ENCODE results near the gene HMOX1.

Gene HMOX1

GRCh38 chr22:35344956-35345690 is 35.8 kb upstream of the HMOX1 start:
- FAIRE-seq: peak; percentile 21
- DNase-seq (ENCODE audit: insufficient read length): no peak
- TF ChIP-seq POLR2A (IDR thresholded peaks at IDR 0.05; ENCODE audit: low read depth, low read length) (no peak), TAF1 (IDR thresholded peaks at IDR 0.05; ENCODE audit: borderline replicate concordance, low read depth, low read length) (no peak)

DNA sequence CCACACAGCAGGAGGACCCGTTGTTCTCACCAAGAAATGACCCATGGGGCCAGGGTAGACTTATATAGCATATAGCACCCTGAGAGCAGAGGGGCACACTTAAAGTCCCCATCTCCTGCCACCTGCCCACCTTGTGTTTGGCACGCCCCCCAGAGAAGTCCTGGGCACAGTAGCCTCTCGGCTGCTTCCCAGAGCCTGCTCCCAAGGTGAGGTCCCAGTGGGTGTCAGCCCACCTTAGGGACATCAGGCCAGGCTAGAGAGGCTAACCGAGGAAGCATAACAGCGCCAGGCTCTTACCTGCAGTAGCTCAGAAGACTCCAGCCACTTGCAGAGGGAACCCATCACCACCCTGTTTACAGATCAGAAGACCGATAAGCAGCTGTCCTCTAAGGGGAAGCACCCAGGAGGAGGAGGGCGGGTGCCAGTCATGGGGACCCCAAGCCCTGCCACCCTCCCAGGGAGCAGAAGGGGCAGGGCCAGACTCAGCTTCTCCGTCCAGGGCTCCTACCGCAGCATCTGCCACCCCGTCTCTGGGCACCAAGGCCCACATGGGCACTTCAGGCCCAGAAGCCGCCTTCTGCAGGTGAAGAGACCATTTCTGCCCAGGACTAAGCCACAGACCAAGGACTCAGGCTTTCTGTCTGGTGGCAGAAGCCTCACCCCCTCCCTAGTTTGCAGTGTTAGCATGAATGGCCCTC is 34.9 kb upstream of the HMOX1 start:
- no peak for FAIRE-seq
- no peak for TF ChIP-seq TAF1 (IDR thresholded peaks at IDR 0.05; ENCODE audit: borderline replicate concordance, low read depth, low read length)
- no peak for TF ChIP-seq POLR2AphosphoS5 (IDR thresholded peaks at IDR 0.05; ENCODE audit: low read depth, low read length)
- TF ChIP-seq POLR2A (IDR thresholded peaks at IDR 0.05; ENCODE audit: low read depth, low read length): no peak
- DNase-seq (ENCODE audit: insufficient read length): no peak

DNA sequence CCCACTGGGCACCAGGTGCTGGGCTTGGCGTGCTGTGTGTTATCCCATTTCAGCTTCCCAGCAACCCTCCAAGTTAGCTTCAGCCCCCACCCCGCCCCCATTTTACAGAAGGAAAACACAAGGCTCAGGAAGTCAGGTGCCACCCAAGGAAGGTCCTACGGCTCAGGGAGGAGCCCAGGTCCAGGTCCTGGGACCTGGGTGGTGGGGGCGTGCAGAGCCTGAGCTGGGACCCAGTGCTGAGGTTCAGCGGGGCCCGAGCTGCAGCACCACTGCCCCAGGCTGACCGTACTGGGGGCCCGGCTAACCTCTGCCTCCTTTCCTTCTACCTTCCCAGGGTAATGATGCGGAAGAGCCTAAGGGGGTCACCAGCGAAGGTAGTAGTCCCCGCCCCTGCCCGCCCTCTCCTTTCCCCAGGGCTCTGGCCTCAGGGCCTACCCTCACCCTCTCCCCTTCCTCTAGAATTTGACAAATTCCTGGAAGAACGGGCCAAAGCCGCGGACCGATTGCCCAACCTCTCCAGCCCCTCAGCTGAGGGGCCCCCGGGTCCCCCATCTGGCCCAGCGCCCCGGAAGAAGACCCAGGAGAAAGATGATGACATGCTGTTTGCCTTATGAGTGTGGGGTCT is 34.2 kb upstream of the HMOX1 start:
- FAIRE-seq (no peak), DNase-seq (ENCODE audit: insufficient read length) (no peak)
- TF ChIP-seq TAF1 (IDR thresholded peaks at IDR 0.05; ENCODE audit: borderline replicate concordance, low read depth, low read length) (no peak), POLR2AphosphoS5 (IDR thresholded peaks at IDR 0.05; ENCODE audit: low read depth, low read length) (no peak), POLR2A (IDR thresholded peaks at IDR 0.05; ENCODE audit: low read depth, low read length) (no peak)

DNA sequence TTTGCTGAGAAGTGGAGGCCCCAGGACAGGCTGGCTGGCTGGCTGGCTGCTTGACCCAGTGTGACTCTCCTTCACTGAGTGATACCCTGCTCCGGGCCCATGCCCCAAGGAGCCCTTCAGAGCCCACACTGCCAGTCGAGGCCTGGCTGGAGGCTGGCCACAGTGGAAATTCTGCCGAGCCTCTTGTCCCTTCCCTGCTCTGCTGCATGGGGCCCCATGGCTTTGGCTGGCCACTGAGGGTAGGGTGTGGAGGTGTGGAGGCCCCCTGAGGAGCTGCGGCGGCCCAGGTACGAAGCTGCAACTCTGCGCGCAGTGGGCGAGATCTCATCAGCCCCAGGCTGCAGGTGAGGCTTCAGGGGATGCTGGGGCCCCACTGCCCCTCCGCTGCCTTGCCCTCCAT is 33.4 kb upstream of the HMOX1 start:
- FAIRE-seq (no peak), DNase-seq (ENCODE audit: insufficient read length) (no peak)
- TF ChIP-seq TAF1 (IDR thresholded peaks at IDR 0.05; ENCODE audit: borderline replicate concordance, low read depth, low read length) (no peak), POLR2A (IDR thresholded peaks at IDR 0.05; ENCODE audit: low read depth, low read length) (no peak), POLR2AphosphoS5 (IDR thresholded peaks at IDR 0.05; ENCODE audit: low read depth, low read length) (no peak)

DNA sequence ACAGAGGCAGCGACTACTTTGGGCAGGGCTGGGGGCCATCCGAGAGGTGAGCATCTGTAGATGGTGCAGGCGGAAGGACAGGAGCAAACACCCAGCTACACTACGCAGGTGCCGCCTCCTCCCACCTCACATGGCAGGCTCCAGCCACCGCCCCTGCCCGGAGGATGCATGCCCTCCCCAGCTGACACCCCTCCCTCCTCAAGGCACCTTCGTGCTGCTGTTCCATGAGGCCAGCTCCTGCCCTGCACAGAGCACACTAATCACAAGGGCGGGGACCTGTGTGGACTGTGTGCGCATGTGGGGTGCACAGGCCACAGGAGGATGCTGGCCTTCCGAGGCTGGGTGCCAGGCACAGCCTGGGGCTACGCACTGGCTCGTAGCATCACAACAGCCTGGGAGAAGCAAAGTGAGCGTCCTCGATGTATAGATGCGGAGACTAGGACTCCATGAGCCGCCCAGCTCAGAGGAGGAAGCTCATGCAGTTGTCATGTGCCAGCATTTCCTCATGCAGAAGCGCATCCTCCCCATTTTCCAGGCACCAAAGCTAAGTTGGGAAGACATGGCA is 32.8 kb upstream of the HMOX1 start:
- DNase-seq (ENCODE audit: insufficient read length) (no peak), FAIRE-seq (no peak)
- TF ChIP-seq TAF1 (IDR thresholded peaks at IDR 0.05; ENCODE audit: borderline replicate concordance, low read depth, low read length) (no peak), POLR2AphosphoS5 (IDR thresholded peaks at IDR 0.05; ENCODE audit: low read depth, low read length) (no peak; the same call in 1 of the 2 replicates), POLR2A (IDR thresholded peaks at IDR 0.05; ENCODE audit: low read depth, low read length) (no peak)

DNA sequence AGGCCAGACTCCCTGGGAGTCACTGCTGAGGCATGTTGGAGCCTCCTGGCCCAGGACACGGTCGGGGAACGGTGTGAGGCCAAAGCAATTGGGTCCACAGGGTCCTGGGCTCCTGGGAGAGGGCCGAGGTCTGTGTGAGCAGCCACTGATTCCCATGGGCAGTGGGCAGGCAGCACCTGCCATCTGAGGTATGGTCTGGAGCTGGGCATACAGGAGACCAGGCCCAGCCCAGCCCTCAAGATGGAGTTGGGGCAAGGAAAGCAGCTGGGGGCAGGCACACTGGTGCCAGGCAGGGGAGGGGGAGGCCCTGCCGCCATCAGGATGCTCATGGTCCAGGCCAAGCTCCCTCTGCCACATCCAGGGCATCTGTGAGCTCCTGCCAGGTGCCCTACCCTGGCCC is 32.2 kb upstream of the HMOX1 start:
- no peak for TF ChIP-seq POLR2AphosphoS5 (IDR thresholded peaks at IDR 0.05; ENCODE audit: low read depth, low read length)
- no peak for TF ChIP-seq TAF1 (IDR thresholded peaks at IDR 0.05; ENCODE audit: borderline replicate concordance, low read depth, low read length)
- no peak for TF ChIP-seq POLR2A (IDR thresholded peaks at IDR 0.05; ENCODE audit: low read depth, low read length)
- no peak for FAIRE-seq

DNA sequence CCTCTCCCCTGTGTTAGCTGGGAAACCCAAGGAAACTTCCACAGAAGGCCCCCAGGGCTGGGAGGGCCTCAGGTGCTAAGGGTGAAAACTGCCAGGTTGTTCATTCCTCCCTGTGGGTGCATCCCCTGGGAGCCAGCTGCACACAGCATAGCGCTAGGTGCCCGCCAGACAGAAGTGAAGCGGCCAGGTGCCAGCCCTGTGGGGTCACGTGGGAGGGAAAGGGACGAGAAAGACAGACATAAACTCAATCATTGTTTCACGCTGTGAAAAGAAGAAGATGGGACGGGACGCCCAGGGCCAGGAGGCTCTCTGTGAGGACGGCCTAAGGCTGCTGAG is 31.6 kb upstream of the HMOX1 start:
- no peak for FAIRE-seq
- TF ChIP-seq TAF1 (IDR thresholded peaks at IDR 0.05; ENCODE audit: borderline replicate concordance, low read depth, low read length): no peak
- TF ChIP-seq POLR2A (IDR thresholded peaks at IDR 0.05; ENCODE audit: low read depth, low read length): no peak
- no peak for TF ChIP-seq POLR2AphosphoS5 (IDR thresholded peaks at IDR 0.05; ENCODE audit: low read depth, low read length)
- DNase-seq (ENCODE audit: insufficient read length): no peak

More for the DNA sequence above, 32.2 kb upstream of the HMOX1 start:
- DNase-seq (ENCODE audit: insufficient read length): no peak

DNA sequence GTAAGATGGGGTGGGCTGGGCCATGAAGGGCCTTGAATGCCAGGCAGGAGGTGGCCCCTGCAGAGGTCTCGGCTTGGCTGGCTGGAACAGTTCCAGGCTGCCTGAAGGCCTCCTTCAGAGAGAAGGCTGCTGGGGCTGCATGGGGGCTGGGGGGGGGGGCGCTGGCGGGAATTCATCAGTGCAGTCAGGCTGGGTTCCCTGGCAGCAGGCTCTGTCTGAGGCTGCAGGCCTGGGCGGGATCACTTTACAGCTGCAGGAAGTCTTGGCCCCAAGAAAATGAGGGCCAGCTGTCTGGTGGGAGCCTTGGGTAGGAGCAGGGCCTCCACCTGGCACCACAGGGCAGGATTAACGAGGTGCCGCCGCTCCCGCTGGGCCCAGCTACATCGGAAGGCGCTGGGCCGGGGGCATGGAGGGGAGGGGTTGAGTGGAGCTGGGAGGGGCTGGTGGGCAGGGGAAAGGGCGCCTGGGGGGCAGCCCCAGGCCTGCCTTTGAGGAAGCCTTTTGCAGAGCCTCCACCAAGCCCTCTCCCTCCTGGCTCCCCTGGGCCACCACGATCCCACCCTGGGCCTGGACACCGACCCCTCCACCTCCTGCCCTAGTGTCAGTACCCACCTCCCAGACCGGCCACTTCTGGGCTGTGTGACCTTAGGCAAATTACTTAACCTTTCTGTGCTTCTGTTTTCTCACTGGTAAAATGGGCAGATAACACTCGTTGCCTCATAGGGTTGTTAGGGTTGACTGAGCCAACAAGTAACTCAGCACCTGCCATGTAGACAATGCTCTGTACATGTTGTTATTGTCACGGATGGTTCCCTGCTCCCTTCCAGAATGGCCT is 31.0 kb upstream of the HMOX1 start:
- DNase-seq (ENCODE audit: insufficient read length) (no peak), FAIRE-seq (no peak)
- no peak for TF ChIP-seq POLR2A (IDR thresholded peaks at IDR 0.05; ENCODE audit: low read depth, low read length)
- no peak for TF ChIP-seq POLR2AphosphoS5 (IDR thresholded peaks at IDR 0.05; ENCODE audit: low read depth, low read length)
- TF ChIP-seq TAF1 (IDR thresholded peaks at IDR 0.05; ENCODE audit: borderline replicate concordance, low read depth, low read length): no peak

- TF ChIP-seq POLR2A (IDR thresholded peaks at IDR 0.05; ENCODE audit: low read depth, low read length): no peak; the same call in 1 of the 2 replicates
- TF ChIP-seq POLR2AphosphoS5 (IDR thresholded peaks at IDR 0.05; ENCODE audit: low read depth, low read length): no peak
- no peak for TF ChIP-seq TAF1 (IDR thresholded peaks at IDR 0.05; ENCODE audit: borderline replicate concordance, low read depth, low read length)
- DNase-seq (ENCODE audit: insufficient read length): peak; percentile 97
- peak; percentile 98 for FAIRE-seq
Observed at GRCh38 chr22:35350539-35351503, 30.1 kb upstream of the HMOX1 start.
